ENCODE results near the gene LRRIQ3.

DNA sequence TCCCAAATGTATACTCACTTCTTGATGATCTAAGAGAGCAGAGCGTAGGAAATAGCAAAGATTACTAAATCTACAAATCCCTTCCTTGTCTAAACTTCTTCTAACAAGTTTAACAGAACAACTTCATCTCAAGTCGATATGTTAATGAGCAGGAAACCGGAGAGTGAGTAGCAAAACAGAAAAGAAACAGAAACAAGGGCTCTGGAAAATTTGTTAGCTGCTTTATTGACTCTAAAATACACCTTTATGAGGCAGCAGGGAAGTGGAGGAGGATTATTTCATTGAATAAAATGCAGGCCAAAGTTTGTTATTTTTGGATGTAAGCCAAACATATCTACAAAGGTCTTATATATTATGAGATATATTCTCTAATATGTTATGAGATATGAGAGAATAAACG lies 192.4 kb downstream of the LRRIQ3 start:
- TF ChIP-seq, protein P1, sequence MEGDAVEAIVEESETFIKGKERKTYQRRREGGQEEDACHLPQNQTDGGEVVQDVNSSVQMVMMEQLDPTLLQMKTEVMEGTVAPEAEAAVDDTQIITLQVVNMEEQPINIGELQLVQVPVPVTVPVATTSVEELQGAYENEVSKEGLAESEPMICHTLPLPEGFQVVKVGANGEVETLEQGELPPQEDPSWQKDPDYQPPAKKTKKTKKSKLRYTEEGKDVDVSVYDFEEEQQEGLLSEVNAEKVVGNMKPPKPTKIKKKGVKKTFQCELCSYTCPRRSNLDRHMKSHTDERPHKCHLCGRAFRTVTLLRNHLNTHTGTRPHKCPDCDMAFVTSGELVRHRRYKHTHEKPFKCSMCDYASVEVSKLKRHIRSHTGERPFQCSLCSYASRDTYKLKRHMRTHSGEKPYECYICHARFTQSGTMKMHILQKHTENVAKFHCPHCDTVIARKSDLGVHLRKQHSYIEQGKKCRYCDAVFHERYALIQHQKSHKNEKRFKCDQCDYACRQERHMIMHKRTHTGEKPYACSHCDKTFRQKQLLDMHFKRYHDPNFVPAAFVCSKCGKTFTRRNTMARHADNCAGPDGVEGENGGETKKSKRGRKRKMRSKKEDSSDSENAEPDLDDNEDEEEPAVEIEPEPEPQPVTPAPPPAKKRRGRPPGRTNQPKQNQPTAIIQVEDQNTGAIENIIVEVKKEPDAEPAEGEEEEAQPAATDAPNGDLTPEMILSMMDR (IDR thresholded peaks at IDR 0.05): no peak
- no peak for TF ChIP-seq POLR2AphosphoS5 (IDR thresholded peaks at IDR 0.05; ENCODE audit: low read depth, low read length)
- TF ChIP-seq, protein P2, sequence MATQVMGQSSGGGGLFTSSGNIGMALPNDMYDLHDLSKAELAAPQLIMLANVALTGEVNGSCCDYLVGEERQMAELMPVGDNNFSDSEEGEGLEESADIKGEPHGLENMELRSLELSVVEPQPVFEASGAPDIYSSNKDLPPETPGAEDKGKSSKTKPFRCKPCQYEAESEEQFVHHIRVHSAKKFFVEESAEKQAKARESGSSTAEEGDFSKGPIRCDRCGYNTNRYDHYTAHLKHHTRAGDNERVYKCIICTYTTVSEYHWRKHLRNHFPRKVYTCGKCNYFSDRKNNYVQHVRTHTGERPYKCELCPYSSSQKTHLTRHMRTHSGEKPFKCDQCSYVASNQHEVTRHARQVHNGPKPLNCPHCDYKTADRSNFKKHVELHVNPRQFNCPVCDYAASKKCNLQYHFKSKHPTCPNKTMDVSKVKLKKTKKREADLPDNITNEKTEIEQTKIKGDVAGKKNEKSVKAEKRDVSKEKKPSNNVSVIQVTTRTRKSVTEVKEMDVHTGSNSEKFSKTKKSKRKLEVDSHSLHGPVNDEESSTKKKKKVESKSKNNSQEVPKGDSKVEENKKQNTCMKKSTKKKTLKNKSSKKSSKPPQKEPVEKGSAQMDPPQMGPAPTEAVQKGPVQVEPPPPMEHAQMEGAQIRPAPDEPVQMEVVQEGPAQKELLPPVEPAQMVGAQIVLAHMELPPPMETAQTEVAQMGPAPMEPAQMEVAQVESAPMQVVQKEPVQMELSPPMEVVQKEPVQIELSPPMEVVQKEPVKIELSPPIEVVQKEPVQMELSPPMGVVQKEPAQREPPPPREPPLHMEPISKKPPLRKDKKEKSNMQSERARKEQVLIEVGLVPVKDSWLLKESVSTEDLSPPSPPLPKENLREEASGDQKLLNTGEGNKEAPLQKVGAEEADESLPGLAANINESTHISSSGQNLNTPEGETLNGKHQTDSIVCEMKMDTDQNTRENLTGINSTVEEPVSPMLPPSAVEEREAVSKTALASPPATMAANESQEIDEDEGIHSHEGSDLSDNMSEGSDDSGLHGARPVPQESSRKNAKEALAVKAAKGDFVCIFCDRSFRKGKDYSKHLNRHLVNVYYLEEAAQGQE (IDR thresholded peaks at IDR 0.05; ENCODE audit: insufficient read depth in 1 of 2, low read depth in 2 of 2, low read length in 1 of 2): no peak
- TF ChIP-seq TCF7L2 (IDR thresholded peaks at IDR 0.05; ENCODE audit: low read depth, low read length): no peak
- TF ChIP-seq SIN3A (IDR thresholded peaks at IDR 0.05; ENCODE audit: borderline replicate concordance, insufficient read depth, low read depth, low read length): no peak

Data from Panc1 (cell line).